ENCODE results near the gene TBC1D5.

TBC1D5 gene

GRCh38 chr3:17386432-17386831 lies 356.0 kb downstream of the TBC1D5 start:
- TF ChIP-seq RARB (CRISPR knock-in tag; IDR thresholded peaks at IDR 0.05) (no peak), ZNF70 (CRISPR knock-in tag; IDR thresholded peaks at IDR 0.05) (no peak), BACH2 (CRISPR knock-in tag; IDR thresholded peaks at IDR 0.05; ENCODE audit: borderline replicate concordance) (no peak), GLIS3 (CRISPR knock-in tag; IDR thresholded peaks at IDR 0.05) (no peak), ZC3H10 (CRISPR knock-in tag; IDR thresholded peaks at IDR 0.05) (no peak), TOX (CRISPR knock-in tag; IDR thresholded peaks at IDR 0.05; ENCODE audit: borderline replicate concordance) (no peak), ZNF8 (CRISPR knock-in tag; IDR thresholded peaks at IDR 0.05) (no peak), PPARA (CRISPR knock-in tag; IDR thresholded peaks at IDR 0.05; ENCODE audit: borderline replicate concordance) (no peak)
- ATAC-seq = no peak

GRCh38 chr3:17384567-17385296 lies 357.7 kb downstream of the TBC1D5 start:
- no peak for ATAC-seq
- TF ChIP-seq ZNF565 (CRISPR knock-in tag; conservative IDR thresholded peaks at IDR 0.05; ENCODE audit: low read depth) = no peak
- no peak for TF ChIP-seq RARB (CRISPR knock-in tag; IDR thresholded peaks at IDR 0.05)
- TF ChIP-seq TCF4 (CRISPR knock-in tag; IDR thresholded peaks at IDR 0.05; ENCODE audit: borderline replicate concordance) = no peak
- TF ChIP-seq CSDC2 (CRISPR knock-in tag; IDR thresholded peaks at IDR 0.05) = no peak

- no peak for TF ChIP-seq RARB (CRISPR knock-in tag; IDR thresholded peaks at IDR 0.05)
- TF ChIP-seq GLIS3 (CRISPR knock-in tag; IDR thresholded peaks at IDR 0.05) = no peak
- TF ChIP-seq PATZ1 (CRISPR knock-in tag; IDR thresholded peaks at IDR 0.05; ENCODE audit: borderline replicate concordance) = no peak
- no peak for TF ChIP-seq TSHZ2 (CRISPR knock-in tag; IDR thresholded peaks at IDR 0.05)
- no peak for TF ChIP-seq POU6F1 (CRISPR knock-in tag; IDR thresholded peaks at IDR 0.05; ENCODE audit: borderline replicate concordance, low read depth)
- no peak for TF ChIP-seq ZFP3 (CRISPR knock-in tag; IDR thresholded peaks at IDR 0.05)
- no peak for TF ChIP-seq ISL1 (CRISPR knock-in tag; IDR thresholded peaks at IDR 0.05)
- TF ChIP-seq CSRNP3 (CRISPR knock-in tag; IDR thresholded peaks at IDR 0.05) = no peak
- no peak for ATAC-seq
These were observed 369.1 kb downstream of the TBC1D5 start for GRCh38 chr3:17373304-17373703.

- no peak for TF ChIP-seq ZNF70 (CRISPR knock-in tag; IDR thresholded peaks at IDR 0.05)
- no peak for TF ChIP-seq ZNF8 (CRISPR knock-in tag; IDR thresholded peaks at IDR 0.05)
- ATAC-seq = no peak
These were observed 369.8 kb downstream of the TBC1D5 start for GRCh38 chr3:17372362-17373210.

- TF ChIP-seq ISL1 (CRISPR knock-in tag; IDR thresholded peaks at IDR 0.05) (peak; percentile 82), ZFP3 (CRISPR knock-in tag; IDR thresholded peaks at IDR 0.05) (no peak)
- ATAC-seq = no peak
These were observed 372.5 kb downstream of the TBC1D5 start for GRCh38 chr3:17369973-17370372.

Measured in SK-N-SH treated with all-trans-retinoic acid at 6 μM for 48 hours (cell line).